ENCODE results near the gene DXO.

DNA sequence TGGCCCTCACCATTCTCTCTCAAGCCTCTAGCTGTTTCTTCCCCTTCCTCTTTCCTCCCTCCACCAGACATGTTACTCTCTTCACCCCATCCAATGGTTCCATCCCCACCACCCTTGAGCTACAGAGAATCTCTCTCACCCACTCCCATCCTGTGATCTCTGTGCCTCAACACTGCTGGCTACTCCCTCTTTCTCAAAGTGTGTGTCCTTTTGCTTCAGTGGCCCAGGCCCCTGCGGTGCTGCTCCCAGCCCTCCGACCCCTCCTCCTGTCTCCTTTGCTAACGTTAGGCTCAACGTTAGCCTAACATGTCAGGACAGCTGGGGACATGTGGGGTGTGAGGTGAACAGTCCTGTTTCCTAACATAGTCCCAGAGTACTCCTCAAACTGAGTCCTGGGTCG, 19.0 kb downstream of the DXO start:
- TF ChIP-seq, protein P1, sequence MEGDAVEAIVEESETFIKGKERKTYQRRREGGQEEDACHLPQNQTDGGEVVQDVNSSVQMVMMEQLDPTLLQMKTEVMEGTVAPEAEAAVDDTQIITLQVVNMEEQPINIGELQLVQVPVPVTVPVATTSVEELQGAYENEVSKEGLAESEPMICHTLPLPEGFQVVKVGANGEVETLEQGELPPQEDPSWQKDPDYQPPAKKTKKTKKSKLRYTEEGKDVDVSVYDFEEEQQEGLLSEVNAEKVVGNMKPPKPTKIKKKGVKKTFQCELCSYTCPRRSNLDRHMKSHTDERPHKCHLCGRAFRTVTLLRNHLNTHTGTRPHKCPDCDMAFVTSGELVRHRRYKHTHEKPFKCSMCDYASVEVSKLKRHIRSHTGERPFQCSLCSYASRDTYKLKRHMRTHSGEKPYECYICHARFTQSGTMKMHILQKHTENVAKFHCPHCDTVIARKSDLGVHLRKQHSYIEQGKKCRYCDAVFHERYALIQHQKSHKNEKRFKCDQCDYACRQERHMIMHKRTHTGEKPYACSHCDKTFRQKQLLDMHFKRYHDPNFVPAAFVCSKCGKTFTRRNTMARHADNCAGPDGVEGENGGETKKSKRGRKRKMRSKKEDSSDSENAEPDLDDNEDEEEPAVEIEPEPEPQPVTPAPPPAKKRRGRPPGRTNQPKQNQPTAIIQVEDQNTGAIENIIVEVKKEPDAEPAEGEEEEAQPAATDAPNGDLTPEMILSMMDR (IDR thresholded peaks at IDR 0.05): no peak
- TF ChIP-seq POLR2A (IDR thresholded peaks at IDR 0.05): no peak

Data from thyroid gland (tissue), 4 donors.